Inferior parietal cortex (tissue), 1 donor: Measurements from ENCODE around the gene NME9.

Experiments
- DNase-seq: peaks from one replicate; pipeline ENCODE4 v3.0.0-alpha.2; 2016; ENCODE audit errors: extremely low spot score

NME9 gene

DNA sequence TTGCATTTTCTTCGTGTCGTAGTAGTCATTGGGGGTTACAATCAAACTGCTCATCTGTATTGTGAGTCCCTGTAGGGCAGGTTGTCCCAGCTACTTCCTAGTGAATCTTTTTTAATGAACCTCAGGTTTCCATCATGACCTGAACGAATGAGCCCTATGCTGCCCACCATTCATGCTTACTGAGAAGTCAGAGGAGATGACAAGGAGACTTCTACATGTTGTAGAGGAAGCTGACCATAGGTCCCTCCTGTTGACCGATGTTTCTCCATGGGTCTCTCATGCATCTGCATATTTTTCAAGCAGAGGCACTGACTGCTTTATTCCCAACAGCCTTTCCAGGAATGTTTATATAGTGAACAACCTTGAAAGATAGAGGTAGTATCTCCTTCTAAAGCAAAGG lies 5.0 kb upstream of the NME9 start:
- no peak for DNase-seq

GRCh38 chr3:138332472-138333073 lies 2.9 kb upstream of the NME9 start:
- DNase-seq = peak; percentile 75

GRCh38 chr3:138331143-138331894 lies 1.7 kb upstream of the NME9 start:
- peak; percentile 47 for DNase-seq

DNA sequence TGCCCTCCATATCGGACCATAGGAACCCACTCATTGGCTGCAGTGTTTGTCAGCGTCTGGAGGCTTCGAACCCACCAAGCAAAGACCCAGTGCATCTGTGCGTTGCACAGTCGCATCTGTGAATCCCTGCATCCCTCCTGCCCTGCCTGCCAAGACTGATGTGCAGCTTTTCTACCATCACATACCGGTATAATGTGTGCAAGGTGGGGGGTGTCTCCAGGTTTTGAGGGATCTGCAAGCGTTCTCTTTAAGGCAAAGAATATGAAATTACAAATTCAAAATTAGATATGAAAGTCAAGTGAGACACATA lies 288 bp upstream of the NME9 start:
- no peak for DNase-seq

- DNase-seq = peak; percentile 30
Measured at GRCh38 chr3:138328341-138328740, 1.3 kb downstream of the NME9 start.

DNA sequence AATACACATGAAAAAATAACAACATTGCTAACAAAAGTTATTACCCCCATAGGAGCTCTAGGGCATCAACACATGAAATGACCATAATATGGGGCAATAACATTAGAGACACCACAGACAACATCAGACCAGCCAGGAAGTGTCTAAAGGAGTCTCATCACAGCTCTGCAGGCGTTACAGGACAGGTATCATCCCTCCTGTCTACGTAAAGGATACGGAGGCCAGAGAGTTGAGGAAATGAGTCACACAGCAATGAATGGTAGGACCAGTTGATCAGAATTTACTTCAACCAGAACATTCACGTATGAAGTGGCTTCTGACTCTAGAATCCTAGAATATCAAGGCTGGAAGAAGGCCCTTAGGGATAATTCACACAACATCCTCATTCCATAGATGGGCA lies 1.8 kb downstream of the NME9 start:
- no peak for DNase-seq

DNA sequence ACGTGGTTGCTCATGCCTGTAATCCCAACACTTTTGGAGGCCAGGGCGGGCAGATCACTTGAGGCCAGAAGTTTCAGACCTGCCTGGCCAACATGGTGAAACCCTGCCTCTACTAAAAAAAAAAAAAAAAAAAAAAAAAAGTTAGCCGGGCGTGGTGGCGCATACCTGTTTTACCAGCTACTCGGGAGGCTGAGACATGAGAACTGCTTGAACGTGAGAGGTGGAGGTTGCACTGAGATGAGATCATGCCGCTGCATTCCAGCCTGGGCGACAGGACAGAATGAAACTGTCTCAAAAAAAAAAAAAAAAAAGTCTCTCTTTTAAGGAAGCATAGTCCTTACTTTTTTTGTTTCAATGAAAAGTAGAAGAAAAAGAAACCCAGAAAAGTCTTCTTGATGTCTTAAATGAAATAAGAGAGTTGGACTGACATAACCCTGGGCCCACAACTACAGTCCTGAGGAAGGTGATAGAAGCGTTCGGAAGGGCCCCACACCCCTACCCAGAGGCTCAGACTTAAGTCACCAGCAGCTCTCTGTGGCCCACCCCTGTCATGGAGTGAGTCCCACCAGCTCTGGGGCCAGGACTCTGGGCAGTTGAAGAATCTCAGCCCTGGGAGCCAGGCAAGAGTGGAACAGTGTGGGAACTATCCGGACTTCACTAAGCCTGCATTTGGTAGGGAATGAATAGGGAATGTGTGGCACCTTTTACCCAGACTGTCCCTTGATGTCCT lies 2.6 kb downstream of the NME9 start:
- no peak for DNase-seq

DNA sequence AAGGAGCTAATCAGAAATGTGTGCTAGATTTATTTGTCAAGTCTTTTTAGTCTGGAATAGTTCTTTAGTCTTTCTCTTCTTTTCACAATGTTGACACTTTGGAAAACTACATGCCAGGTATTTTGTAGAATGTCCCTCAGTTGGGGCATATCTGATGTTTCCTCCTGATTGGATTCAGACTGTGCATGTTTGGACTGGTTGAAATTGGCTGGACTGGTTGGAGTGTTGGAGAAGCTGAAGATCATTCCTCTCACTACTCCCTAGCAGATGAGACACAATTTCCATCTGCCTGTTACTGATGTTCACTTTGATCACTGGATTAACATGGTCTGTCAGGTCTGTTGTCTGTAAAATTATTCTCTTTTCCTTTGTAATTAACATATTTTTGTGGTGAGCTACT lies 3.7 kb downstream of the NME9 start:
- DNase-seq = no peak

- no peak for DNase-seq
Measured at GRCh38 chr3:138323971-138324370, 5.7 kb downstream of the NME9 start.

DNA sequence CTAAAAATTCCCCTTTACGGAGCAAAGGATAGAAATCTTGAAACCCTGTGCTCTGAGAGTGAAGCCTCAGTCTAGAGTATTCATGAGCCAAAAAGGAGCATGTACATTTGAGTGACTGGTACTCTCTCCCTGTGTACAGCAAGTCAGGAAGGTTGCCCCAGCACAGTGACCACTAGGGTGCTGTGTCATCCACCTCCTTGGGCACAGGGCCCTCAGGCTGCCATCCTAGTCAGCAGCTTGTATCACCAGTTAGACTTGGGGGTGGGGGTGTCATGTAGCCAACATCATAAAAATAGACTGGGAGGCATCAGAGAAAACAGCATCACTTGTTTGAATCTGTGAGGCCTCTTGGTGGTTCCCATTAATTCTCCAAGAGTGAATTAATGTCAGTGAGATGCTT lies 12.0 kb downstream of the NME9 start:
- DNase-seq = no peak

DNA sequence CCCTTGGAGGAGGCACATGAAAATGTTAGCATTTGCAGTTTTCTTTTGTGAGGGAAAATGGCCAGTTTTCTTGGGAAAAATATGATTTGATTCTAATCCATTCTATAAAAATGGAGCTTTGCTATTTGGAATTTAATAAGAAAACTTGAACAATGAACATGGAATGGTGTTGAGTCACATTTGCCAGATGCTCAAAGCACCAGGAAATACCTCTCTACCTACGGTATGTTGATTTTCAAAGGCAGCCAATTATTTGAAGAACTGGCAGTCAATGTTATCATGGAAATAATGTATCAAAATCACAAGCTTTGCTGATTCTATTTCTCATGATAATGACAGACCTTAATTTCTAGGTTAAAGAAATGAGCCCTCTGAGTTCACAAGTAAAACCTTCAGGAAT lies 14.9 kb downstream of the NME9 start:
- DNase-seq = no peak

DNA sequence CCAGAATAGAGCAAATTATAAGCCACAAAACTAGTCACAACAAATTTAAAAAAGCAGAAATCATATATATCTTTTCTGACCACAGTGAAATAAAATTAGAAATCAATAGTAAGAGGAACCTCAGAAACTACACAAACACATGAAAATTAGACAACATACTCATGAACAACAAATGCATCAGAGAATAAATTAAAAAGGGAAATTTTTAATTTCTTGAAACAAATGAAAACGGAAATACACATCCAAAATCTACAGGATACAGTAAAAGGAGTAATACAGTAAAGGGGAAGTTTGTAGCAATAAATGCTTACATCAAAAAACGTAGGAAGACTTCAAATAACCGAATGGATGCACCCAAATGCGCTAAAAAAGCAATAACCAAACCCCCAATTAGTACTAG lies 19.2 kb downstream of the NME9 start:
- no peak for DNase-seq

GRCh38 chr3:138308783-138309182 lies 20.9 kb downstream of the NME9 start:
- DNase-seq = no peak

GRCh38 chr3:138307899-138308298 lies 21.8 kb downstream of the NME9 start:
- no peak for DNase-seq

- peak; percentile 58 for DNase-seq
Measured at GRCh38 chr3:138303474-138303873, 26.2 kb downstream of the NME9 start.

GRCh38 chr3:138300647-138301046 lies 29.0 kb downstream of the NME9 start:
- DNase-seq = peak; percentile 64

DNA sequence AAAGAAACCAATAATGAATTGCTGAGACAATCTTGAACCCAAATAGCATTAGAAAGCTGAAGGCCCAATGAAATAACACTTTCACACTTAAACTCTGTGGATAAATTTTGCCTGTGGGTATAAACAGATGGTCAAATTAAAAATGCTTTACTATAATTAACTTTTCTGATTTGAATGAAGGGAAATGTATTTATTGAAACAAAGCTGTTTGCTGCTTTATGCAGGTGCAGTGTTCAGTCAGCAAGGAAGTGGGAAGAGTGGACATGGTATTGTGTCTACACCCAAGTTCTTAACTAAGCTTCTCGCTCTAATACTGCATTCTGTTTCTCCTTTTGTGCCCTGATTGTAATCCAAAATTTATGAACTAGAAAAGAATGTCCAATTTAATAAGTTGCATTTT lies 31.8 kb downstream of the NME9 start:
- no peak for DNase-seq

DNA sequence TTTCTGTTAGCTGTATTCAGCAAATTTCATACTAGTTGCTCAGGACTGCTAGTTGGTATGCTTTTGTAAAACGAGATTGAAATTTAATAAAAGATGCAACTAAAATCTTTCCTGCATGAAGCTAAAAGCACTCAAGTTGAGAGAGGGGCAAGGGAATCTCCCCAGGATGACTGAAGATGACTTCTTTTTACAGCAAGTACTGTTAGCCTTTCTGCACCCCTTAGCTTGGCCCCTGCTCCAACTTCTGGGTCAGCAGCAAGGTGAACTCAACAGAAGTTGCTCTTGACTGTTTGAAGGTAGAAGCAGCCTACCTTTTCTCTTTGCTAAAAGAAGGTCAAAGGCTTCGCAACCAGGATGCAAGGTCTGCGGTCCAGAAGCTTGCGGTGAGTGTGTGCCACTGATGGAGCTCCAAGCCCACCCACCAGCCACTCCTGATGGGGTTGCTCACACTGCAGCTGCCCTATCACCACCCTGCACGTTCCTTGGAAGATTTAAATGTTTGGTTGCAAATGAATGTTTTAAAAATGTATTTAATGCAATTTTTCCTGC lies 32.5 kb downstream of the NME9 start:
- no peak for DNase-seq

GRCh38 chr3:138296639-138297038 lies 33.0 kb downstream of the NME9 start:
- no peak for DNase-seq

- no peak for DNase-seq
Measured at GRCh38 chr3:138289701-138290100, 40.0 kb downstream of the NME9 start.

GRCh38 chr3:138289260-138289659 lies 40.4 kb downstream of the NME9 start:
- no peak for DNase-seq

DNA sequence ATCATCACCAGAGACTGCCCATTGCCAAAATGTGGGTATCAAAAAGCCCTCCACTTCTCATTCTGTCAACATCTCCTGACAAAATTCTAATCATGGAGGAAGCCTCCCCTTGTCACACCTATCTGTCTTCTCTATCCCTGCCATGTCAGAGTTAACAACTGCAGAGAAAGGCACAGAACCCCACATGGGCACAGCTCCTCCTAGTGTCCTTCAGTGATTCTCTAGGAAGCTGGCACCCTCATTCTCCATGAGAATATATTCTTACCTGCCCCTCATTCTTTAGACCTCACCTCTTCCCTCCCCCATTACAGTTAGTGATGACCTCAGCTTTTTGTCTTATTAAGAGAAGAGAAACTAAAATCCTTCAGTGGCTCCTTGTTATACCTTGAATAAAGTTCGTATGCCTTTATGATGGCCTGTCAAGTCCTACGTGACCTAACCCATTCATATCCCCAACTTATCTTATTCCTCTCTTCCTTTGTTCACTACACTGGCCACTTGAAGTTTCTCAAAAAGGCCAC lies 44.6 kb downstream of the NME9 start:
- DNase-seq = no peak

- no peak for DNase-seq
Measured at GRCh38 chr3:138284079-138284478, 45.6 kb downstream of the NME9 start.
